H7 (cell line): Measurements from ENCODE around the gene RAD51B. TPM values are rescaled to one million over a fixed set of nuclear protein-coding genes. Genes with fewer than 3 reads are reported as not detected.
A peak's percentile ranks its signal among the peaks of the same experiment; 100 is the strongest.

Source experiments
- DNase-seq: peaks from one replicate; pipeline ENCODE4 v3.0.0; 2012
- H3K27me3 ChIP-seq: 2 replicates; pipeline ENCODE4 v1.6.0; 2011; ENCODE audit warnings: mild to moderate bottlenecking, low read length; ENCODE audit not compliant: control insufficient read depth, insufficient read depth
- H3K36me3 ChIP-seq: replicated peaks from 2 replicates; pipeline ENCODE4 v1.5.1; 2011; ENCODE audit warnings: low read length; ENCODE audit not compliant: control insufficient read depth, insufficient read depth
- H3K4me3 ChIP-seq: 2 replicates; pipeline ENCODE4 v1.5.1; 2011; ENCODE audit warnings: low read depth, mild to moderate bottlenecking, control low read depth, low read length, moderate library complexity; ENCODE audit not compliant: insufficient read depth
- total RNA-seq: library from RNA; depleted of rRNA; stranded (reverse); fragments of >200 nt; shearing (Covaris generic); gene quantifications from 2 replicates; pipeline ENCODE4 v1.2.3, GENCODE V29; 2014

The RAD51B gene
- total RNA-seq, 1 experiment from 2014 or later = 9.6 TPM

- DNase-seq = no peak
- no peak overlapping the region for H3K4me3 ChIP-seq
- H3K36me3 ChIP-seq = no peaks in the 10 kb centered on the region
- H3K27me3 ChIP-seq = no peaks in the 10 kb centered on the region
Measured at GRCh38 chr14:68619790-68620574, 800.4 kb downstream of the RAD51B start.

DNA sequence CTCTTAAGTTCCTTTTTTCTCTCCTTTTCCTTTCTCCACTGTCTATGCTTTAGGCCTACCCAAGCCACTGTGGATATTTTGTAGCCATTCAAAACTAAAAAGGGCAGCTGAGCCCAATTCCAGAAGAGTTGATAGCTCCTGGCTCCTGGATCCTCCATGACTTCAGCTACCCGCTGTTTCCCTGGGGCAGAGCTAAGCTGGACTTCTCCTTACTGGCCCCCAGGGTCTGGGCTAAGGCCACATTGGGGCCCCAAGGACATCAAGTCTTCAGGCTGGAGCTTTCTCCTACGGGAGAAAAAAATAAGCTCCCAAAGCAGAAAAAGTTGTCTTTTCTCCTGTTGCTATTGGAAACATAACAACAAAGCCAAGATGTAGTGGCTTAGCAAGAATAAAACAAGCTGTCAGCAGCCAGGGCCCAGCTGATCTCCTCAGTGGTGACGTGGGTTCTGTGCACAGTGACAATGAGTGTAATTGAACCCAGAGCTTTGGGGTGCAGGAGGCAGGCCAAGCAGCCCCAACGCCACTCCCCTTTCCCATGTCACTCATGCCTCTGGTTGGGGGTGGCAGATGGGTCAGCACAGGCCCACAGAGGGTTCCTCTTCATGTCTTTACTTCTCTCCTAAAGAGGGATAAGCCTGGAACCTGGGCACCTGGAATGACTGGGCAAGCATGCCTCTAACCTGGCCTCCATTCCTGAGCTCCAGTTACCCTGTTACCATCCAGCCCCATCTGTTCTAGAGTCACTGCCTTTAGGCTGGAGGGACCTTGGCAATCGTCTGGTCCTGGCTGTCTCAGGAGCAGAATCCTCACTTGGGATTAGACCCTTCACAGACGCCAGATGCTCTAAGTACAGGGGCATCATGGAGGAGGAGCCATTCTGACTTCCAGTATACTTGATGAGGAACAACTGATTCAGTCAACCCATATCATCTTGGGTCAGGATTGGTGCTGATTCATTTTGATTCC is 802.1 kb downstream of the RAD51B start:
- DNase-seq = peak; percentile 2
- no peak overlapping the region for H3K4me3 ChIP-seq
- H3K27me3 ChIP-seq = no peaks in the 10 kb centered on the region
- H3K36me3 ChIP-seq = no peaks in the 10 kb centered on the region

GRCh38 chr14:68622856-68623255 is 803.3 kb downstream of the RAD51B start:
- Histone ChIP-seq H3K36me3 (no peaks in the 10 kb centered on the region), H3K27me3 (no peaks in the 10 kb centered on the region), H3K4me3 (no peak overlapping the region)
- DNase-seq = no peak

- H3K4me3 ChIP-seq = no peak overlapping the region
- no peaks in the 10 kb centered on the region for H3K36me3 ChIP-seq
- no peak for DNase-seq
- no peaks in the 10 kb centered on the region for H3K27me3 ChIP-seq
Measured at GRCh38 chr14:68623307-68623706, 803.7 kb downstream of the RAD51B start.

DNA sequence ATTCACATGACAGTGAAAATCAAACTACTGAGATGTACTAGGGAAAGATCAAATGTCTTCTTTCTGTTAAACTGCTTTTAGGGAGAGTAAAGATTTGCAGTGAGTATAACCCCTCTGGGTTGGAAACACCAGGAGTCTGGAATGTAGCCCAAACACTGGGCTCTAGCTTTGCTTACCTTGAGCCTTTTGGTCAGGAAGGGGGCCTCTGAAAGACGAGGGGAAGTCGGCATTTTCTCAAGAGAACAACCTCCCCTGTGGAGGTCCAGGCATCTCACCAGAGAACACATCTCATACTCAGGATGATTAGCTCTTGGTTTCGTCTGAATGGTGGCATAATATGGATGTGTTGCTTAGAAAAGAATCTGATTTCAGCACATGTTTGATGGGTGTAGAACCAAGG is 804.2 kb downstream of the RAD51B start:
- no peak overlapping the region for H3K4me3 ChIP-seq
- no peak for DNase-seq
- H3K36me3 ChIP-seq = no peaks in the 10 kb centered on the region
- no peaks in the 10 kb centered on the region for H3K27me3 ChIP-seq

DNA sequence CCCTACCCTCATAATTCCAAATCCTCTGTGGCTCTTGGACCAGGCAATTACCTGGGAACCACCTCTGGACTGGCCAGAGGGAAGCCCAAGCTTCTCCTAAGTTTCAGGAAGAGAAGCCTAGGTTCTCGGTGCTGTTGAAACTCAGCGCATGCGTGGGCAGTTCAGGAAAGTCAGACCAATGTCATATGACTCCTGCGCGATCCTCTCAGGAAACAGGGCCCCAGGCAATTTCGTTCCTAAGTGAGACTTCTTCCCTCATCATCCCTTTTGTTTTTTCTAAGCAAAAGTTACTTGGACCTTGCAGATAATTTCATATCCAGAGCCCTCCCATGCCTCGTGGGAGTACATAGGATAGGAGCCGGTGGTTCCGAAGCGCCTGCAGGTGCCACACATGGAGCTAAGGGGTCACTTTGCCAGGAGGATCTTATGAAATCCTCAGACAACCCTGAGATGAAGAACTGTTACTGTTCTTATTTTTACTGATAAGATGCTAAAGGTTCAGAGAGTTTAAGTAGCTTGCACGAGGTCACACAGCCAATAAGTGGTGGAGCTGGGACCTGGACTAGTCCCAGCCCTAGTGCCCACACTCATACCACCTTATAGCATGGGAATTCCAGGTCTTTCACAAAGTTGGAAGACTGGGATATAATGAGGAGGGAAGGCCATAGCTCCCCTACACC is 805.1 kb downstream of the RAD51B start:
- Histone ChIP-seq H3K27me3 (no peaks in the 10 kb centered on the region), H3K36me3 (no peaks in the 10 kb centered on the region), H3K4me3 (no peak overlapping the region)
- no peak for DNase-seq

GRCh38 chr14:68625366-68626090 is 805.9 kb downstream of the RAD51B start:
- H3K4me3 ChIP-seq = no peak overlapping the region
- H3K27me3 ChIP-seq = no peaks in the 10 kb centered on the region
- no peaks in the 10 kb centered on the region for H3K36me3 ChIP-seq
- no peak for DNase-seq

DNA sequence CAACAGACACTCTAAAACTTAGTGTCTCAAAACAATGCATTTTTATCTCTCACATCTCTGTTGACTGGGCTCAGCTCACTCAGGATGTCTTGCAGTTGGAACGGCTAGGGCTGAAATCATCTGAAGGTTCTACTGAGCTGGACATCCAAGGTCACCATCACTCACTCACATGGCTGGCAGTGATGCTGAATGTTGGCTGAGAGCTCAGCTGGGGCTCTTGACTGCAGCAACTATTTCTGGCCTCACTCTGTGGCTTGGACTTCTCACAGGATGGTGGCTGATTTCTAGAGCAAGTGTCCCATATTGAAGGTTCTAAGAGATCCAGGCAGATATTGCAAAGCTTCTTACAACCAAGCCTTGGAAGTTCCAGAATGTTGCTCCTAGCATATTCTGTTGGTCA is 806.8 kb downstream of the RAD51B start:
- Histone ChIP-seq H3K27me3 (no peaks in the 10 kb centered on the region), H3K36me3 (no peaks in the 10 kb centered on the region), H3K4me3 (no peak overlapping the region)
- no peak for DNase-seq

- Histone ChIP-seq H3K36me3 (no peaks in the 10 kb centered on the region), H3K4me3 (no peak overlapping the region), H3K27me3 (no peaks in the 10 kb centered on the region)
- no peak for DNase-seq
Measured at GRCh38 chr14:68627050-68627867, 807.7 kb downstream of the RAD51B start.

- H3K27me3 ChIP-seq = no peaks in the 10 kb centered on the region
- peak; percentile 97 for DNase-seq
- no peaks in the 10 kb centered on the region for H3K36me3 ChIP-seq
- peak overlapping the region; percentile 41 for H3K4me3 ChIP-seq
Measured at GRCh38 chr14:68627868-68628604, 808.5 kb downstream of the RAD51B start.

DNA sequence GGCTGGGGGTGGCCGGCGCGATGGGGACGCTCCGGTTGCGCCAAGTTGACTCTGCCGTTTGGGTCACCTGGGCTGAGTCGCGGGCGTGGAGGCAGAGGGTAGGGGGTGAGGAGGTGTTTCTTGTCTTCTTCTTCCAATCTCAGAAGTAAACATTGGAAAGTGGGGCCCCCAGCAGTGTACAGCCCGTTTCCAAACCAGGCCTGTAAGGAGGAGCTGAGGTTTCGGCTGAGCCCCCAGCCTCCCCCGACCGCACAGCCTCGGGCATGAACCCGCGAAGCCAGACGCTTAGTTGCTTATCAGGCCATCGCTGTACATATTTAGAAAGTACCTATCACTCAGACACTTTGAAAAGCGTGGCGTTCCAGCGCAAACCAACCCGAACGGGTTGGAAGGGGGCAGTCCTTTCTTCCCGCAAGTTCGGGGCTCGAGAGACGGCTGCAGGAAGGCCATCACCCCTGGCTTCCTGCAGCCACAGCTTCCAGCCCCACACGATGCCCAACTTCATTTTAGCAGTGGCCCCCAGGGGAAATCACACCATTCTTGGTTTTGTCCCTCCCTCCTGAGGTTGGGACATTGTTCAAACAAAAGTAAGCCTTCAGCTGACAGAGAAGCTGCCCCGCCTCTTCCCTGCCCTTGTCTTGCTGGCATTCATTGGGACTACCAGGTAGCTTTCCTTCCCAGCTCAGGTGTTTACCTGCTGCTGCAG is 809.2 kb downstream of the RAD51B start:
- no peaks in the 10 kb centered on the region for H3K27me3 ChIP-seq
- no peaks in the 10 kb centered on the region for H3K36me3 ChIP-seq
- peak; percentile 78 for DNase-seq
- peak overlapping the region; percentile 41 for H3K4me3 ChIP-seq

- Histone ChIP-seq H3K36me3 (no peaks in the 10 kb centered on the region), H3K27me3 (no peaks in the 10 kb centered on the region), H3K4me3 (no peak overlapping the region)
- peak; percentile 41 for DNase-seq
Measured at GRCh38 chr14:68630081-68630571, 810.5 kb downstream of the RAD51B start.
